SH-SY5Y (cell line): ENCODE measurements around the gene CLOCK.

Experiments
- GATA2 ChIP-seq: IDR thresholded peaks from 2 replicates; pipeline ENCODE4 v1.6.1; 2011; ENCODE audit warnings: mild to moderate bottlenecking, low read depth, low read length
- GATA3 ChIP-seq: IDR thresholded peaks from 2 replicates; pipeline ENCODE4 v1.6.1; 2011; ENCODE audit warnings: low read depth, mild to moderate bottlenecking, low read length, moderate library complexity

DNA sequence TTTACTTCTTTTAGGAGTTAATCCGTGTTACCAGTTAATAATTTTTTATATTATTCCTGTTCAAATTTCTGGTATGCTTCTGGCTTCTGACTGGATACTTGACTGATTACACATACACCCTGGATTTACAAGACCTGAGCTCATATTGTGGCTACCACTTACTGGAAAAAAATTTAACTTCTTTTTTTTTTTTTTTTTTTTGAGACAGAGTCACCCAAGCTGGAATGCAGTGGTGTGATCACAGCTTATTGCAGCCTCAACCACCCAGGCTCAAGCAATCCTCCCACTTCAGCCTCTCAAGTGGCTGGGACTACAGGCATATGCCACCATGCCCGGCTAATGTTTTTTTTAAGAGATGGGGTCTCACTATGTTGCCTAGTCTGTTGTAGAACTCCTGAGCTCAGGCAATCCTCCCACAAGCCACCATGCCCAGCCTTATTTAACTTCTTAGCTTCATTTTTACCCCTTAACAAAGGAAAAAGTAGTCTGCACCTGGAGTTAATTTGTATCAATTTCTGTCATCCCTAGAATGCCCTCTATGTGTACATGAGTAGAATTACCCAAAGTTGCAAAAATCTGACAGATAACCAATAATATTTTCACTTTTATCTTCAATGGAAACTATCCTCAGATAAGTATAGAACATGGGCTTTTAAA is 100.7 kb downstream of the CLOCK start:
- TF ChIP-seq GATA3 (no peak), GATA2 (no peak)
